Superior temporal gyrus (tissue), 1 donor: ENCODE data around the gene PARD3.
"Not testable (repeated sequence)": the region's sequence is repeated elsewhere in the genome, so short reads cannot be mapped to it uniquely, and the experiment has no call there.

Experiments used
- DNase-seq: peaks from one replicate; pipeline ENCODE4 v3.0.0-alpha.2; 2016; ENCODE audit errors: extremely low spot score

PARD3 gene

GRCh38 chr10:34815185-34816084 is at the start of gene PARD3:
Gene PARD3 (minus strand): TSS chr10:34815296. CDS start chr10:34814995, 301 bp downstream.
- DNase-seq = no peak

- no peak for DNase-seq
These were observed 49.3 kb upstream of the PARD3 start for GRCh38 chr10:34864149-34865067.

- no peak for DNase-seq
These were observed 47.8 kb upstream of the PARD3 start for GRCh38 chr10:34862892-34863291.

- DNase-seq = no peak
These were observed 46.4 kb upstream of the PARD3 start for GRCh38 chr10:34861293-34862021.

- DNase-seq = no peak
These were observed 44.1 kb upstream of the PARD3 start for GRCh38 chr10:34859170-34859569.

- no peak for DNase-seq
These were observed 42.9 kb upstream of the PARD3 start for GRCh38 chr10:34858003-34858402.

- DNase-seq = peak; percentile 62
These were observed 39.1 kb upstream of the PARD3 start for GRCh38 chr10:34854147-34854601.

GRCh38 chr10:34853357-34853756 is 38.3 kb upstream of the PARD3 start:
- DNase-seq = no peak

- DNase-seq = no peak
These were observed 35.5 kb upstream of the PARD3 start for GRCh38 chr10:34850558-34850957.

- DNase-seq = no peak
These were observed 34.9 kb upstream of the PARD3 start for GRCh38 chr10:34850036-34850435.

- no peak for DNase-seq
These were observed 30.0 kb upstream of the PARD3 start for GRCh38 chr10:34845070-34845469.

- DNase-seq = no peak
These were observed 29.4 kb upstream of the PARD3 start for GRCh38 chr10:34844448-34844847.

GRCh38 chr10:34843470-34843869 is 28.4 kb upstream of the PARD3 start:
- DNase-seq = not testable (repeated sequence)

- no peak for DNase-seq
These were observed 23.3 kb upstream of the PARD3 start for GRCh38 chr10:34838366-34838900.

GRCh38 chr10:34835908-34836508 is 20.9 kb upstream of the PARD3 start:
- no peak for DNase-seq

- DNase-seq = no peak
These were observed 19.2 kb upstream of the PARD3 start for GRCh38 chr10:34834274-34834673.

- DNase-seq = no peak
These were observed 15.2 kb upstream of the PARD3 start for GRCh38 chr10:34830217-34830822.

- DNase-seq = no peak
These were observed 12.0 kb upstream of the PARD3 start for GRCh38 chr10:34826857-34827766.

GRCh38 chr10:34826221-34826620 is 11.1 kb upstream of the PARD3 start:
- no peak for DNase-seq

- DNase-seq = no peak
These were observed 10.3 kb upstream of the PARD3 start for GRCh38 chr10:34825414-34825813.
